ENCODE measurements around the gene KCTD2.
"Not testable (repeated sequence)": the region's sequence is repeated elsewhere in the genome, so short reads cannot be mapped to it uniquely, and the experiment has no call there.

KCTD2 gene

GRCh38 chr17:75046407-75047289, at the start of gene KCTD2, which contains the start of gene ATP5PD:
Gene KCTD2 (plus strand): TSS chr17:75047225. CDS start chr17:75047251, 26 bp downstream.
Gene ATP5PD (minus strand): TSS chr17:75046969. CDS start chr17:75042650, 4,319 bp downstream.
- H3K4me3 ChIP-seq (ENCODE audit: low read length): peak within 1 kb of the TSS; percentile 87
- TF ChIP-seq ZNF274 (IDR thresholded peaks at IDR 0.05; ENCODE audit: low read depth, low read length): no peak

- TF ChIP-seq ZNF274 (IDR thresholded peaks at IDR 0.05; ENCODE audit: low read depth, low read length): no peak
- H3K4me3 ChIP-seq (ENCODE audit: low read length): no peak overlapping the region
Measured at GRCh38 chr17:74998783-74999182, 48.2 kb upstream of the KCTD2 start.

- no peak overlapping the region for H3K4me3 ChIP-seq (ENCODE audit: low read length)
- no peak for TF ChIP-seq ZNF274 (IDR thresholded peaks at IDR 0.05; ENCODE audit: low read depth, low read length)
Measured at GRCh38 chr17:74999523-74999922, 47.5 kb upstream of the KCTD2 start.

- no peak for TF ChIP-seq ZNF274 (IDR thresholded peaks at IDR 0.05; ENCODE audit: low read depth, low read length)
- no peak overlapping the region for H3K4me3 ChIP-seq (ENCODE audit: low read length)
Measured at GRCh38 chr17:75001915-75002843, 44.8 kb upstream of the KCTD2 start.

- H3K4me3 ChIP-seq (ENCODE audit: low read length): no peak overlapping the region
- no peak for TF ChIP-seq ZNF274 (IDR thresholded peaks at IDR 0.05; ENCODE audit: low read depth, low read length)
Measured at GRCh38 chr17:75003070-75003956, 43.7 kb upstream of the KCTD2 start.

GRCh38 chr17:75003957-75004355, 43.1 kb upstream of the KCTD2 start:
- no peak for TF ChIP-seq ZNF274 (IDR thresholded peaks at IDR 0.05; ENCODE audit: low read depth, low read length)
- no peak overlapping the region for H3K4me3 ChIP-seq (ENCODE audit: low read length)

GRCh38 chr17:75004371-75004770, 42.7 kb upstream of the KCTD2 start:
- no peak overlapping the region for H3K4me3 ChIP-seq (ENCODE audit: low read length)
- TF ChIP-seq ZNF274 (IDR thresholded peaks at IDR 0.05; ENCODE audit: low read depth, low read length): no peak

GRCh38 chr17:75005291-75005690, 41.7 kb upstream of the KCTD2 start:
- no peak for TF ChIP-seq ZNF274 (IDR thresholded peaks at IDR 0.05; ENCODE audit: low read depth, low read length)
- no peak overlapping the region for H3K4me3 ChIP-seq (ENCODE audit: low read length)

- not testable (repeated sequence) for H3K4me3 ChIP-seq (ENCODE audit: low read length)
Measured at GRCh38 chr17:75006084-75006483, 40.9 kb upstream of the KCTD2 start.

- no peak for TF ChIP-seq ZNF274 (IDR thresholded peaks at IDR 0.05; ENCODE audit: low read depth, low read length)
- H3K4me3 ChIP-seq (ENCODE audit: low read length): no peak overlapping the region
Measured at GRCh38 chr17:75006653-75007052, 40.4 kb upstream of the KCTD2 start.

- TF ChIP-seq ZNF274 (IDR thresholded peaks at IDR 0.05; ENCODE audit: low read depth, low read length): no peak
- H3K4me3 ChIP-seq (ENCODE audit: low read length): no peak overlapping the region
Measured at GRCh38 chr17:75008373-75008772, 38.7 kb upstream of the KCTD2 start.

GRCh38 chr17:75009139-75009724, 37.8 kb upstream of the KCTD2 start:
- no peak for TF ChIP-seq ZNF274 (IDR thresholded peaks at IDR 0.05; ENCODE audit: low read depth, low read length)
- H3K4me3 ChIP-seq (ENCODE audit: low read length): no peak overlapping the region

- no peak for TF ChIP-seq ZNF274 (IDR thresholded peaks at IDR 0.05; ENCODE audit: low read depth, low read length)
- no peak overlapping the region for H3K4me3 ChIP-seq (ENCODE audit: low read length)
Measured at GRCh38 chr17:75010683-75011400, 36.2 kb upstream of the KCTD2 start.
